Ectodermal cell (in vitro differentiated cells): Measurements from ENCODE around the gene BMP6.

Source experiments
- H3K27ac ChIP-seq: 2 replicates; pipeline ENCODE4 v1.7.0; 2013; ENCODE audit warnings: mild to moderate bottlenecking, low read depth, low read length; ENCODE audit not compliant: insufficient read depth, poor library complexity, severe bottlenecking
- H3K27me3 ChIP-seq: 2 replicates; pipeline ENCODE4 v1.7.0; 2013; ENCODE audit warnings: mild to moderate bottlenecking, low read length; ENCODE audit not compliant: insufficient read depth, control insufficient read depth, poor library complexity, severe bottlenecking
- H3K36me3 ChIP-seq: one replicate; pipeline ENCODE4 v1.7.0; 2013; ENCODE audit warnings: low read length; ENCODE audit not compliant: control insufficient read depth, insufficient read depth
- H3K4me1 ChIP-seq: one replicate; pipeline ENCODE4 v1.7.0; 2013; ENCODE audit warnings: low read length; ENCODE audit not compliant: control insufficient read depth, insufficient read depth
- H3K4me3 ChIP-seq: 2 replicates; pipeline ENCODE4 v1.7.0; 2013; ENCODE audit warnings: low read depth, low read length, control low read depth; ENCODE audit not compliant: insufficient read depth
- H3K9me3 ChIP-seq: 2 replicates; pipeline ENCODE4 v1.7.0; 2013; ENCODE audit warnings: mild to moderate bottlenecking, low read length, moderate library complexity; ENCODE audit not compliant: control insufficient read depth
- WGBS, 2 experiments: methylation state at CpG; one replicate each; pipeline ENCODE4 v1.1.7; 2013; ENCODE audit warnings: missing lambda C conversion rate in 2 of 2; 5-methylcytosine and 5-hydroxymethylcytosine counted together

Gene BMP6

DNA sequence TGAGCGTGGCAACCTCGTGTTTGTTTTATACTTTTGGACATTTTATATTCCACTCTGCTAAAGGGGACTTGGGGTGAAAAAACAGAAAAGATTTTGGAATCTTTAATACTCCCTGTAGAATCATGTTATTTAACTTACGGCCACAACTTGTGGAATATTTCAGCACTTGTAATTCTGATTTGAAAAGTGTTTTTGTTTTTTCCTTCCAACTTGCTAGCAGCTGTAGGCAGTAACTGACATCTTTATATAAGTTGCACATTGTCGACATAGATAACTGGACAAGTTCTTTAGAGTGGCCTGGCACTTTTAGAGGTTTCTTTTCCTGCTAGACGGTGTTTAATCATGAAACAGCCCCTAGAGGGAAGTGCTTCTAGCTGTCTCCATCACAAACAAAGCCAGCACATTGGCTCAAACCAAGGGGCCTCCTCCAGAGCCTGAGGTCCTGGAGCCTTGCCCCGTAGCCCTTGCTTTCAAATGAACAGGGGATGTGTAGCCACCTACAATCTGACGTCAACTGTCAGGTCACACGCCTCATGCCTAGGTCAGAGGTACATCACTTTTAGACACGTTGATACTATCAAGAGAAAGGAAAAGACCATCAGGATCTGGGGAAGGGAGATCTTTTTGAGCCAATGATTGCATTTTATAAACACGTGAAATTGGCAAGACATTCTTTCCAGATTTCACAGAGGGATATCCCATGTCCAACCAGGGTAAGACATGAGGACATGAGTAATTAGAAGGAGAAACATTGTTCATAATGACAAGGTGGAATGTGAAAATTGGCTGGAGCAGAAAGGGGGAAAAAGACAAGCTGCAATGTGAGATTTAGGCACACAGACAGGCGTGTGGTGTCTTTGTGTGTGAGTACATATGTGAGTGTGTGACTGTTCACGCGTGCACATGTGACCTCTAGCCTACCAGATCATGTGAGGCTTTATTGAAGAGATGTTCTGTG lies 92.6 kb downstream of the BMP6 start:
- H3K27me3 ChIP-seq: no peaks in the 10 kb centered on the region
- H3K36me3 ChIP-seq: no peaks in the 10 kb centered on the region
- WGBS, 2 experiments: 90 to 93% methylated on average over 13 of the region's 13 CpGs
- no peak overlapping the region for H3K4me3 ChIP-seq
- no peaks in the 10 kb centered on the region for H3K9me3 ChIP-seq
- H3K27ac ChIP-seq: no peak overlapping the region
- no peaks in the 10 kb centered on the region for H3K4me1 ChIP-seq

DNA sequence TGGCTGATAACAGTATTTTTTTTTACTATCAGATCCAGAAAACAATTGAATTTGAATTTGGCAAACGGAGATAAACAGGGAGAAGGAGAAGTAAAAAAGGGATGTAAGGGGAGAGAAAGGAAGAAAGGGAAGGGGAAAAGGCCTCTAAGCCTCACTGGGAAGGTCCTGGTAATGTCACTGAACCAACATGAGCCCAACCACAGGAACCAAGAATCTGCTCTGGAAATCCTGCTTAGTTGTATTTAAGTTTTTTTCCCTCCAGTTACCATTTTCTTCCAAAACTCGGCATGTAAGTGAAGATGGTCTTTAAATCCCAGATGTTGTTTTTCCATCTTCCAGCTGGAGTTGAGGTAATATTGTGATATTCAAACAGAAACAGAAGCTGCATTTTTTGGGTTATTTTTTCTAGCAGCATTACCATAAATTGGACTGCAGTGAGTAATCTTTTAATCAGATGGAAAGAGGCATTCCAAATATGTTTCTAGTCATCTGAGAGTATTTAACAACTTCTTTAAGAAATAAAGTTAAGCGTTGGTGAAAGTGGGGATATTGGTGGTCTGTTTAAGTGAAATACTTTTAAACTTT lies 93.6 kb downstream of the BMP6 start:
- Histone ChIP-seq H3K36me3 (no peaks in the 10 kb centered on the region), H3K9me3 (no peaks in the 10 kb centered on the region), H3K4me3 (no peak overlapping the region), H3K27ac (no peak overlapping the region), H3K27me3 (no peaks in the 10 kb centered on the region), H3K4me1 (no peaks in the 10 kb centered on the region)
- WGBS, 2 experiments: 83 to 88% methylated on average over 2 to 3 of the region's 3 CpGs

GRCh38 chr6:7820288-7820835 lies 94.5 kb downstream of the BMP6 start:
- Histone ChIP-seq H3K36me3 (no peaks in the 10 kb centered on the region), H3K4me1 (no peaks in the 10 kb centered on the region), H3K27me3 (no peaks in the 10 kb centered on the region), H3K4me3 (no peak overlapping the region), H3K27ac (no peak overlapping the region), H3K9me3 (no peaks in the 10 kb centered on the region)
- 88 to 92% methylated on average over 9 of the region's 9 CpGs for WGBS, 2 experiments

- no peaks in the 10 kb centered on the region for H3K36me3 ChIP-seq
- H3K27me3 ChIP-seq: no peaks in the 10 kb centered on the region
- H3K4me3 ChIP-seq: no peak overlapping the region
- H3K27ac ChIP-seq: no peak overlapping the region
- no peaks in the 10 kb centered on the region for H3K4me1 ChIP-seq
- H3K9me3 ChIP-seq: no peaks in the 10 kb centered on the region
- WGBS, 2 experiments: 95 to 100% methylated on average over 2 to 4 of the region's 5 CpGs
Observed at GRCh38 chr6:7821426-7821825, 95.5 kb downstream of the BMP6 start.

DNA sequence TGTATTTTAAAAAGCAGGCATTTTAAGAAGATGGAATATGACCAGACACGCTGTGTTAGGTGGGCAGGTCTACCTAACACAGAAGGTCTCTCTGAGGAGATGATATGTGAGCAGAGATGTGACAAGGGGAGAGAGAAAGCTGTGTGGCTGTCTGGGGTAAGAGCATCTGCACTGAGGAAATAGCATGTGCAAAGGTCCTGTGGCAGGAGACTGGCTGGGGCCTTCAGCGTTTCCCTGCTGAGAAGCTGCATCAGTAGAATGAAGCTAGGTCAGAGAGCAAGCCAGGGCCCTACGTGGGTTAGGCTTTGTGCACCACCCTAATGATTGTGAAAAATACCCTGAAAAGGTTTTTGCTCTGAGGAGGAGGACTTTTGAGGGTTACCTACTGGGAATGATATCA lies 97.7 kb downstream of the BMP6 start:
- Histone ChIP-seq H3K36me3 (no peaks in the 10 kb centered on the region), H3K4me1 (no peaks in the 10 kb centered on the region), H3K27me3 (no peaks in the 10 kb centered on the region), H3K9me3 (no peaks in the 10 kb centered on the region), H3K4me3 (no peak overlapping the region), H3K27ac (no peak overlapping the region)
- 91% methylated on average over 3 of the region's 3 CpGs for WGBS, 2 experiments

- Histone ChIP-seq H3K4me3 (no peak overlapping the region), H3K9me3 (no peaks in the 10 kb centered on the region), H3K36me3 (no peaks in the 10 kb centered on the region), H3K4me1 (no peaks in the 10 kb centered on the region), H3K27ac (no peak overlapping the region), H3K27me3 (no peaks in the 10 kb centered on the region)
- 90 to 93% methylated on average over 5 of the region's 5 CpGs for WGBS, 2 experiments
Observed at GRCh38 chr6:7825986-7826385, 100.1 kb downstream of the BMP6 start.

DNA sequence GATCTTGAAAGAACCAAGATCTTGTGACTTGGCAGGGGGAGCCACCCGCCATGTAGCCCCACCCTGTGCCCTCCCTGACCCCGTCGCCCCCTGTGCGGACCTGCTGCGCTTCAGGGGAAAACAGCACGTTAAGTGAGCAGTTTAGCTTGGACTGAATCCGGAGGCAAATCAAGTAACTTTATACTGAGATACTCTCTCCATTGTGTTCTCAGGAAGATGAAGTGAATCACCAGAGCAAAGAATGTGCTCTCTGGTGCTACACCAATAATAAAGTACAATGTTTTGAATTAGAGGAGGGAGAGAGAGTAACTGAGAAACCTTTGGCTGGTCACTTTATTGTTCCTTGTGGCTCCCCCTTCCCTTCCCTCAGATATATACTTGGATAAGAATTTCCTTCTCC lies 101.2 kb downstream of the BMP6 start:
- WGBS, 2 experiments: 83 to 89% methylated on average over 7 of the region's 7 CpGs
- no peak overlapping the region for H3K4me3 ChIP-seq
- no peaks in the 10 kb centered on the region for H3K4me1 ChIP-seq
- H3K36me3 ChIP-seq: no peaks in the 10 kb centered on the region
- H3K27ac ChIP-seq: no peak overlapping the region
- no peaks in the 10 kb centered on the region for H3K27me3 ChIP-seq
- H3K9me3 ChIP-seq: no peaks in the 10 kb centered on the region

GRCh38 chr6:7828124-7828523 lies 102.2 kb downstream of the BMP6 start:
- WGBS, 2 experiments: 79 to 83% methylated on average over 5 of the region's 5 CpGs
- H3K4me3 ChIP-seq: no peak overlapping the region
- no peaks in the 10 kb centered on the region for H3K9me3 ChIP-seq
- no peaks in the 10 kb centered on the region for H3K4me1 ChIP-seq
- no peaks in the 10 kb centered on the region for H3K27me3 ChIP-seq
- H3K36me3 ChIP-seq: no peaks in the 10 kb centered on the region
- H3K27ac ChIP-seq: no peak overlapping the region

DNA sequence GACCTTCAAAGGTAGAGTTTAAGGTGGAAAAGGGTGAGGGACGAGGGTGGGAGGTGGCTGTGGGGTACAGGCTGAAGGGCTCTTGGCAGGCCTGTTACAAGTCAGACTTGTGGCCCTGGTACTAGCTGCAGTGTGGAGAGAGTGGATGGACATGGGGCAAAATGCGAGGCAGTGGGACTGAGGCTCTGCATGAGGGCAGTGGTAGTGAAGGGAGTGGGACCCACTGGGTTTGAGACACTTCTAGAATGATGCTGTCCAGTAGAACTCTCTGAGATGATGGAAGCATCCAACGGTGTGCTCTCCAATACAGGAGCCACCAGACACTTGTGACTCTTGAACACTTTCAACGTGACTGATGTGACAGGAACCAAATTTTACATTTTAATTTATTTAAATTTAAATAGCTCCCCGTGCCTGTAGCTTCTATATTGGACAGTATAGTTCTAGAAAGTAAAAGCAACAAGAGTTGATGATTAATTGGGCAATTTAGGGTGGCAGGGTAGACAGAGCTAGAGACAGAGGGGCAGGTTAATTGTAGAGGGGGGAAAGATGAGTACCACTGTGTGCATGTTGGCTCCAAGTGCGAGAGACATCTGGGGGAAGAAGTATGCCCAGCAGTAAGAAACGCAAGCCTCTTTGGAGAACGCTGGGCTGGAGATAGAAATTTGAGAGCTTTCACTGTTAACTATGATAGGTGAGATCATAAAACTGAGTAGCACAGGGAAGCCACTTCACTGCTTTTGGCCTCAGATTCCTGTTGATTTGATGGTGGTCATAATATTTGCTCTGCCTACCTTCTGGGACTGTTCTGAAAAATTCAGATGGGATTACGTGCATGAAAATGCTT lies 107.2 kb downstream of the BMP6 start:
- no peaks in the 10 kb centered on the region for H3K27me3 ChIP-seq
- H3K27ac ChIP-seq: no peak overlapping the region
- H3K36me3 ChIP-seq: no peaks in the 10 kb centered on the region
- 92 to 95% methylated on average over 9 of the region's 9 CpGs for WGBS, 2 experiments
- no peaks in the 10 kb centered on the region for H3K4me1 ChIP-seq
- H3K9me3 ChIP-seq: no peaks in the 10 kb centered on the region
- H3K4me3 ChIP-seq: no peak overlapping the region

- Histone ChIP-seq H3K27me3 (no peaks in the 10 kb centered on the region), H3K9me3 (no peaks in the 10 kb centered on the region), H3K4me1 (no peaks in the 10 kb centered on the region), H3K4me3 (no peak overlapping the region), H3K27ac (no peak overlapping the region), H3K36me3 (no peaks in the 10 kb centered on the region)
- 75 to 80% methylated on average over 4 of the region's 4 CpGs for WGBS, 2 experiments
Observed at GRCh38 chr6:7833751-7834070, 107.8 kb downstream of the BMP6 start.
